NCI-H1105 (cell line): ENCODE data around the gene PPAN.

Source experiments
- DNase-seq: peaks from one replicate; lab custom pipeline; 2025; lab: John Stamatoyannopoulos, UW

PPAN gene

GRCh38 chr19:10113964-10114650 is 7.9 kb downstream of the PPAN start:
- DNase-seq = no peak

GRCh38 chr19:10114651-10115391 is 8.7 kb downstream of the PPAN start:
- DNase-seq = no peak

GRCh38 chr19:10115392-10116084 is 9.4 kb downstream of the PPAN start:
- no peak for DNase-seq

GRCh38 chr19:10116085-10116865 is 10.1 kb downstream of the PPAN start:
- DNase-seq = no peak

- DNase-seq = no peak
These were observed 10.9 kb downstream of the PPAN start for GRCh38 chr19:10116866-10117616.

GRCh38 chr19:10118960-10119359 is 12.8 kb downstream of the PPAN start:
- no peak for DNase-seq

GRCh38 chr19:10120538-10121189 is 14.5 kb downstream of the PPAN start:
- DNase-seq = no peak

GRCh38 chr19:10122045-10122444 is 15.9 kb downstream of the PPAN start:
- no peak for DNase-seq

- no peak for DNase-seq
These were observed 18.3 kb downstream of the PPAN start for GRCh38 chr19:10124429-10124828.

GRCh38 chr19:10126213-10126639 is 20.1 kb downstream of the PPAN start:
- no peak for DNase-seq

- no peak for DNase-seq
These were observed 26.7 kb downstream of the PPAN start for GRCh38 chr19:10132905-10133304.

GRCh38 chr19:10133596-10133995 is 27.4 kb downstream of the PPAN start:
- no peak for DNase-seq

- DNase-seq = no peak
These were observed 27.9 kb downstream of the PPAN start for GRCh38 chr19:10134040-10134439.

GRCh38 chr19:10135551-10136334 is 29.6 kb downstream of the PPAN start:
- DNase-seq = no peak

GRCh38 chr19:10136936-10137335 is 30.8 kb downstream of the PPAN start:
- no peak for DNase-seq

GRCh38 chr19:10137751-10138682 is 31.9 kb downstream of the PPAN start:
- DNase-seq = no peak

GRCh38 chr19:10138879-10139795 is 33.0 kb downstream of the PPAN start:
- no peak for DNase-seq

GRCh38 chr19:10139952-10140351 is 33.8 kb downstream of the PPAN start:
- no peak for DNase-seq
